Neutrophil (primary cell): ENCODE data around the gene ZNF385C.
A peak's percentile ranks its signal among the peaks of the same experiment; 100 is the strongest.

Source experiments
- H3K27ac ChIP-seq: fragments of 200-600 bp; sonication (generic); 2 replicates; pipeline ENCODE4 v1.5.1; 2016; ENCODE audit warnings: mild to moderate bottlenecking, moderate library complexity
- H3K27me3 ChIP-seq: fragments of 200-600 bp; sonication (generic); 2 replicates; pipeline ENCODE4 v1.6.0; 2016; ENCODE audit warnings: mild to moderate bottlenecking
- H3K36me3 ChIP-seq: fragments of 200-600 bp; sonication (generic); 2 replicates; pipeline ENCODE4 v1.5.1; 2017
- H3K4me1 ChIP-seq, 2 experiments: fragments of 200-600 bp in 1 of 2; sonication (generic) in 1 of 2; 1 replicate in 1 of 2; 2 replicates in 1 of 2; pipeline versions ENCODE4 v1.5.1 to v1.6.1; 2013 to 2016; ENCODE audit warnings: low read depth in 1 of 2, low read length in 1 of 2, mild to moderate bottlenecking in 1 of 2, moderate library complexity in 1 of 2; ENCODE audit not compliant: control insufficient read depth in 1 of 2, insufficient read depth in 1 of 2
- H3K4me3 ChIP-seq, 2 experiments: fragments of 200-600 bp in 1 of 2; sonication (generic) in 1 of 2; 1 replicate in 1 of 2; 2 replicates in 1 of 2; pipeline ENCODE4 v1.5.1; 2013 to 2016; ENCODE audit warnings: low read depth in 1 of 2, low read length in 1 of 2, mild to moderate bottlenecking in 1 of 2, moderate library complexity in 1 of 2
- H3K9me3 ChIP-seq: fragments of 200-600 bp; sonication (generic); 2 replicates; pipeline ENCODE4 v1.5.1; 2016
- CTCF ChIP-seq: fragments of 200-600 bp; sonication (generic); IDR thresholded peaks from 2 replicates; pipeline ENCODE4 v1.5.1; 2016; ENCODE audit warnings: antibody characterized with exemption

ZNF385C gene

DNA sequence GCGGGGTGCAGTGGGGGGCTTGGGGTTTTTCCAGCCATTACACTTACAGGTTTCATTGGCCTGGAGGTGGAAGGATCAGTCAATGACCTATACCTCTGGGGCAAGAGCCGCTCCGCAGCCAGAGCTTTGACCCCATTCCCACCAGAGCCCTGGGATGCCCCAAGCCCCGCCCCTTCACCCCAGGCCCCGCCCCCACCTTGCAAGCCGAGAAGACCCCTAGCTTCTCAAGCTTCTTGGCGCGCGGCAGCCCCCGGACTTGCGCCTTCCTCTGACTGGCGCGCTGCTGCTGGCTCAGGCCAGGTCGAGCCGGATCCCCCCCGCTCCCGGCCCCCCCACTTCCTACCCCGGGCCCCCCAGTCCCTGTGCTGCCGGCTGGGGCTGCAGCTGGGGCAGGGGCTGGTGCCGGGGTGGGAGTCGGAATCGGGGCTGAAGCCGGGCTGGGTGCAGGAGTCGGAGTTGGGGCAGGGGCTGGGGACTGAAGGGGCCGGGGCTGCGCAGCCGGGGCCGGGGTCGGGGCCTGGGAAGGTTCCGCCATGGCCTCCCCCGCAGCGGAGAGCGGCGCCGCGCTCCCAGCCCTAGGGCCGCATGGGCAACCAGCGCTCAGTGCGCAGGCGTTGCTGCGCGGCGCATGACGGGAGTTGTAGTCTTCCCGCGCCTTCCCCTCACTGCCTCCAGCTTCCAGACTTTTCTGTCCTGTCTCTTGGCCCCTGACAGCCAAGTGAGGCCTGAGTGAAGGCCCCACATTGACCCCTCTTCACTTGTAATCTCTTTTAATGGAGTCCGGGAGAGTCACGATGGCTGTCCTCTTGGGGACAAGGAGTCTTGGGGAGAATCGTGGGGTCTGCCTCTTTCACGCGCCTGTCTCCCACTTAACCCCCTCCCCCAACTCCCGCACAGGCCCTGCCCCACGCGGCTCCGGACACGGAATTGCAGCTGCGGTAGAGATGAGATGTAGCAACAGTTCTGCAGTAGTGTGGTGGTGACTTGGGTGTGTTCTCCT is 22.8 kb upstream of the ZNF385C start, which contains the start of gene KAT2A:
TSS of gene KAT2A (minus strand) at position 598 of the 1,000 bp plus-strand sequence. CDS start at position 535, 63 bp downstream.
- Histone ChIP-seq H3K27ac (no peak within 1 kb of the TSS), H3K9me3 (no peaks in the 10 kb centered on the region), H3K4me3 (peak within 1 kb of the TSS; percentile 29 to 53), H3K4me1 (peaks cover 6 to 13% of the 10 kb centered on the region in 2 experiments), H3K27me3 (no peaks in the 10 kb centered on the region), H3K36me3 (peaks cover 29% of the 10 kb centered on the region)
- TF ChIP-seq CTCF: no peak

GRCh38 chr17:42120161-42120769 is 22.0 kb upstream of the ZNF385C start:
- no peak for TF ChIP-seq CTCF
- H3K4me3 ChIP-seq: no peak overlapping the region
- H3K27me3 ChIP-seq: no peaks in the 10 kb centered on the region
- H3K36me3 ChIP-seq: peaks cover 21% of the 10 kb centered on the region
- no peaks in the 10 kb centered on the region for H3K9me3 ChIP-seq
- no peak overlapping the region for H3K27ac ChIP-seq
- peaks cover 6 to 13% of the 10 kb centered on the region in 2 experiments for H3K4me1 ChIP-seq

GRCh38 chr17:42119301-42119700 is 21.0 kb upstream of the ZNF385C start:
- H3K27me3 ChIP-seq: no peaks in the 10 kb centered on the region
- peaks cover 6 to 13% of the 10 kb centered on the region in 2 experiments for H3K4me1 ChIP-seq
- peaks cover 11% of the 10 kb centered on the region for H3K36me3 ChIP-seq
- H3K9me3 ChIP-seq: no peaks in the 10 kb centered on the region
- H3K4me3 ChIP-seq: no peak overlapping the region
- TF ChIP-seq CTCF: no peak
- no peak overlapping the region for H3K27ac ChIP-seq

DNA sequence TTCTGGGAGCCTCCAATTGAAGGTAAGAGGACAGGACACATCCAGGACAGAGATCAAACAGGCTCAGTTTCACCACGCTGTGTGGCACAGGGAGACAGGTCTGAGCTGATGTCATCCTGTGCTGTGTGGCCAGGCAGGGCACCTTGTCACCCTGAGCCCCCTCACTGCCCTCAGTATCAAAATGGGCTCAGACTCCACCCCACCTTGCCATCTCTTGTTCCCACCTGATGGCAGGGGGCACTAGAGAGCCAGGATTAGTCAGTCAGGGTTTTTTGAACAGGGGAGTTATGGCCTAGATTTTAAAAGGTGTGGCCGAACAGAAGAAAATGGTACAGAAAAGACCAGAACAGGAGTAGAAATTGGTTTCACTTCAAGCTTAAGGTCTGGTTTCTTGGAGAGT is 20.3 kb upstream of the ZNF385C start:
- H3K36me3 ChIP-seq: peaks cover 10% of the 10 kb centered on the region
- no peak overlapping the region for H3K27ac ChIP-seq
- H3K27me3 ChIP-seq: no peaks in the 10 kb centered on the region
- H3K9me3 ChIP-seq: no peaks in the 10 kb centered on the region
- no peak for TF ChIP-seq CTCF
- H3K4me3 ChIP-seq: no peak overlapping the region
- H3K4me1 ChIP-seq: peaks cover 6 to 13% of the 10 kb centered on the region in 2 experiments

DNA sequence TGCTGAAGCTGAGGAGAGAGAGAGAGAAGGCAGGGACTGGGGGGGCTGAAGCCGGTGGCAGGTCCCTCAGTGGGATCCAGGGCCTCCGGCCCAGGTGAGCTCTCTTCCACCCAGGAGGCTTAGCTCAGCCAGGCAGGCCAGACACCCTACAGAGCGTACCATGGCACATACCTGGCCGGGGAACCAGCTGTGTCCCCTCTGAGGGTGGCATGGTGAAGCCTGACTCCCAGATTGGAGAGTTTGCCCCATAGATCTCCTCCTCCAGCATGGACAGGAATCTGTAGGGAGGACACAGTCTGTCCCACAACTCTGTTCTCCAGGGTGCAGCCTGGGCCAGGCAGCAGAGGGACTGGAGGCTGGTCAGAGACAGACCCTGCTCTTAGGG is 19.8 kb upstream of the ZNF385C start:
- no peaks in the 10 kb centered on the region for H3K9me3 ChIP-seq
- H3K4me1 ChIP-seq: peaks cover 7 to 14% of the 10 kb centered on the region in 2 experiments
- no peak for TF ChIP-seq CTCF
- no peaks in the 10 kb centered on the region for H3K27me3 ChIP-seq
- no peak overlapping the region for H3K4me3 ChIP-seq
- H3K36me3 ChIP-seq: peaks cover 10% of the 10 kb centered on the region
- no peak overlapping the region for H3K27ac ChIP-seq
